Measurements from ENCODE around the gene NKX3-2.
"Not testable (repeated sequence)": the region's sequence is repeated elsewhere in the genome, so short reads cannot be mapped to it uniquely, and the experiment has no call there.

Gene NKX3-2

GRCh38 chr4:13543839-13544605 is at the start of gene NKX3-2:
TSS of gene NKX3-2 (minus strand) at chr4:13544508. CDS start at chr4:13544414, 94 bp downstream.
- peak; percentile 35 to 58 for DNase-seq

- no peak for DNase-seq
These were observed 47.9 kb upstream of the NKX3-2 start for GRCh38 chr4:13592220-13592619.

- DNase-seq = no peak
These were observed 46.5 kb upstream of the NKX3-2 start for GRCh38 chr4:13590766-13591165.

- no peak for DNase-seq
These were observed 44.6 kb upstream of the NKX3-2 start for GRCh38 chr4:13588954-13589353.

DNA sequence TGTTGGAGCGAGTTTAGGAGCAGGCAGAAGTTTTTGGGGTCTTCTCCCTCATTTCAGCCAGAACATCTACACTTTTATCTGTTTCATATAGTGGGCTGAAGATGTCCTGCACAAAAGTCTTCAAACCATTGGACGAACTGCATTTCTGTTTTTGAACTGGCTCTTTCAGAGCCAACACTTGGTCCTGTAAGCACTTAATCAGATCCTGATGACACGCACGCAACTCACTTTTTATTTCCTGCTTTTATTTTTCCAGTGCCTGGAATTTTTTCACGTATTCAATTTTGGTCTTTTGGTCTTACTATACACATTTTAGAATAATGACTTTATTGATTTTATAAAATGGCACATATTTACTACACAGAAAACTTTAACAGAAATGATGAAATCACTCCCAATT is 40.2 kb upstream of the NKX3-2 start:
- DNase-seq = no peak

DNA sequence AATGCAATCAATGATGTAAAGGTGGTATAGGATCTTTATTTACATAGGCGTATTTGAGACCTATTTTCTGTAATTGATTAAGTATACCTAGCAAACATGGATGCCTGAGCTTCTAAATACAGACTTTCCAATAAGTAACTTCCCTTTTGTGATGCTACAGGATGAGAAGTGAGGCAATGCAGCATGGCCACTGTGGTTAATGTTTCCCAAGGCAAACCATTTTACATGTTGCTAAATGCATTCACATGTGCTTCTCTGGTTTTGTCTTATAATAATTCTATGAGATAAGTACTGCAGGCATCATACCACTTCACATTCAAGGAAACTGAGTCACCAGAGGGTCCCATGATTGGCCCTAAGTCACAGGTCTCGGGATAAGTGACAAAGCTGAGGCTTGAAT is 35.7 kb upstream of the NKX3-2 start:
- DNase-seq = no peak

DNA sequence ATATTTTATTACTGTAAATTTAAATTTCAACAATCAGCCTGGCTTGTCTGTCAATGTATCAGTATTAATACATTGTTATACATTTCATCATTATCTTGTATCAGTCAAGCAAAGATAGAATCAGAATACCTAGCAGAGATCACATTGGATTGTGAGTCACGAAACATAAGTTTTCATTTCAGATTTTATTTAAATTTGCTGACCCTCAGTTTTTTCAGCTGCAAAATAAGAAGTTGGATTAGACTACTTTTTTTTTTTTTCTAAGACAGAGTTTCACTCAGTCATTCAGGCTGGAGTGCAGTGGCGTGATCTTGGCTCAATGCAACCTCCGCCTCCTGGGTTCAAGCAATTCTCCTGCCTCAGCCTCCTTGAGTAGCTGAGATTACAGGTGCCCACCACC is 33.4 kb upstream of the NKX3-2 start:
- no peak for DNase-seq

- DNase-seq = no peak
These were observed 26.6 kb upstream of the NKX3-2 start for GRCh38 chr4:13570916-13571315.

- DNase-seq = peak in 1 of 2 experiments; percentile 2
These were observed 22.8 kb upstream of the NKX3-2 start for GRCh38 chr4:13567125-13567524.

GRCh38 chr4:13562876-13563275 is 18.6 kb upstream of the NKX3-2 start:
- no peak for DNase-seq

GRCh38 chr4:13561673-13562072 is 17.4 kb upstream of the NKX3-2 start:
- DNase-seq = no peak

- DNase-seq = not testable (repeated sequence)
These were observed 15.8 kb upstream of the NKX3-2 start for GRCh38 chr4:13560111-13560510.

DNA sequence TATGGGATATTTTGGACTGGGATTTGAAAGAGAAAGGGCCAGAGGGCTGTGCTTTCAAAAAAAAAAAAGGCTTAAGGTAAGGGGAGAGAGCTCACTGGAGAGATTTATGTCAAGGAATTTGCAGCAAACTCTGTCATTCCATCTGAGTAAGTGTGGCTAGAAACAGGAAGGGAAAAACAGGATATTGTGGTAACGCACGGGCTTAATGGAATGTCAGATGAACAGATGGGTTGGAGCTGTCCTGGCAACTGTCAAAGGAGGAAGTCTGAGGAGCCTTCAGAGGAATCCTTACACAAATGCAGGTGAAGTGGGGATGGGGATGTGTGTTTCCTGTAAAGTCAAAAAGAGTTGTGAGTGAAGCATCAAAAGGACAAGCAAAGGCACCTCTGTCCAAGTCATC is 15.1 kb upstream of the NKX3-2 start:
- DNase-seq = no peak

DNA sequence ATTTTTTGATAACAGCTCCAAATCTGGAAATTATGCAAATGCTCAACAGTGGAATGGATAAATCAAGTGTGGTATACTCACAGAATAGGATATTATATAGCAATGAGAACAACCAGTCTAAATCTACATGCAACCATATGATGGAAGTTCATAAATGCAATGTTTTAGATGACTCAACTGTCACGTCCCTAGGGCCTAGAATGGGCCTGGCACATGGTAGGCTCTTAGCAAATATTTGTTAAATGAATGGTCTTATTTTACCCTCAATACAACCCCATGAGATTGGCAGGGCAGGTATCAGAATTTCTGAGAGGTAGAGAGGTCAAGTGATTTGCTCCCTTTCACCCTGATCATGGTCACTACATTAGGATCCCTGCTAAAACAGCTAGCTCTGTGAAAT is 14.6 kb upstream of the NKX3-2 start:
- DNase-seq = no peak

DNA sequence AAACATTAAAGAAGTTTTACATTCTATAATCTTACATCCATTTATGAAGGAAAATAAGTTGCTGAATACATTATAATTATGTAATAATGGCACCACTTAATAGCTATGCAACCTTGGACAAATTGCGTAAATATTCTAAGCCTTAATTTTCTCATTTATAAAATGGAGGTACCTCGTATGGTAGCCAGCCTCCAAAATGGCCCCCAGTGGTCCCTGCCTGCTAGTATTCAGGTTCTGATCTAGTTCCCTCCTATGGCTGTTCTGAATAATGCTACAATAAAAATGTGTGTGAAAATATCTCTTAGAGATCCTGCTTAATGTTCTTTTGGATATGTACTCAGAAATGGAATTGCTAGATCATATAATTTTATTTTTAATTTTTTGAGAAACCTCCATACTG is 11.0 kb upstream of the NKX3-2 start:
- no peak for DNase-seq

DNA sequence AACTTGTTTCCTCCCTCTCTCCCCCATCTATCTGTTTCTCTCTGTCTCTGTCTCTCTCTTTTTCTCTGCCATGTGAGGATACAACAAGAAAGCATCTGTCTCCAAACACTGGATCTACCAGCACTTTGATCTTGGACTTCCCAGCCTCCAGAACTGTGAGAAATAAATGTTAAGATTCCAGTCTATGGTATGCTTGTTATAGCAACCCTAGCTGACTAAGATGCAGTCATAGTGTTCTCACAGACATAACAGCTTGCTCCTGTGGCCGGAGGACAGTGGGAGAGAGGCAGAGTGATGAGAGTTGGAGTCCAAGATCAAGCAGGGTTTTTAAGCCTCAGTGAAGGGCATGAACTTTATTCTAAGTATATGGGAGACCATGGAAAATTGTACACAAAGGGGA is 8.8 kb upstream of the NKX3-2 start:
- no peak for DNase-seq

DNA sequence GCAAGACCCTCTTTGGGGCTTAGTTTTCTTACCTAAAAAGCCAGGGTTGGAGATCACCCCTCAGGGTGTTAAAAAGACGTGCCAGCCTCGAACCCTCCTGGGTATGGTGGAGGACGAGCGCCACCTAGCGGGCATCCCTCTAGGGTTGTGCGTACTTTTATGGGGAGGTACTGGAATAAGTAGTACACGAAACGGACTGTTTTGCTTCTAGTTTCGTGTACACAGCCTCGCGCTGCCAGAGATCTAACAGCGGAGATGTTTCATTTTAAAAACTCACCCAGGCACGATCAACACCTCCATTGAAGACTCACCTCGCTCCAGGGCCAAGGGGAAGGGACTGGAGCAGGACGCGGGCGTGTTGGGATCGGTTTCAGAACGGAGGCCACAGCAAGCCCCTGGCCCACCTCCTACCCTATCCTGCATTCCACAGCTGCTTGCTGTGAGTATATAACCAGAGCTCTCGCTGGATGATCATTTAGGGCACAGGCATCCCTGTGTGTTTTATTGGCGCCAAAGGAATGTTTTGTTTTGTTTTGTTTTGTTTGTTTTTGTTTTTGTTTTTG is 4.8 kb upstream of the NKX3-2 start:
- DNase-seq = peak; percentile 72 to 91

DNA sequence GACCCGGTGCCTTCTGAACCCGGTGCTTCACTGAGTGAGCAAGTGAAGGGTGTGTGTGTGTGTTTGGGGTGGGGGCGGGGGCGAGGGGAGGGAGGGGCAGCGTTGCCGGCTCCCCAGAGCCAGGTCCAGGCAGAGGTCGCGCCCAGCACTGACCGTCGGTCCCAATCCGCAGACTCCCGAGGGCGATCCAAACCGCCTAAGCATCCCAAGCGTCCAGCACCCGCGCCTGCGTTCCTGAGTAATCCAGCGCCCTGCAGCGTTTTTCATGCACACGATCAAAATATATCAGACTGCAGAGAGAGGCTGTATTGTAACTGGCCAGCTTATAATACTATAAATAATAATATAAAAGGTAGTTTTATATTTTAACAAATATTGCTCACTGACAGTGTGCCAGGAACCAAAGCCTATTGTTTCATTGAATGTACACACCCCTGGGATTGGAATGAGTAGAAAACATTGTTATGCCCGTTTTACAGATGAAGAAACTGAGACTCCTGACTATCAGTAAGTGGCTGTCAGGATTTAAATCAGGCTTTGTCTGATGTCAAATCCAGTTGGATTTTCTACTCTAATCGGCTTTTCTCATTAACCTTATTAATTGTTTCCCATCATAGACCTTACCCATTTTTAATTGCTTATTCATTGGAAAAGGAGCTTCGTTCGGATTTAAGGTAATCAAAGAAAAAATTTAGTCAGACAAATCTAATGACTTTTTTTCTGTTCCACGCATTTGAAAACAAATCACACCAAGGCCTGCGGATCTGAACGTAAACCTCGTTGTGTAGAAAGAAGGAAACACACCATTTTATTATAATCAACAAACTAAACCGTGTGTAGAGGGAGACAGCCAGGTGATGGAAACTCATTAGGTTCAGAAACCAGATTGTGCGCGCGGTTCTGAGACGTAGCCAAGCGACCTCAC is 4.0 kb upstream of the NKX3-2 start:
- DNase-seq = peak in 1 of 2 experiments; percentile 46

DNA sequence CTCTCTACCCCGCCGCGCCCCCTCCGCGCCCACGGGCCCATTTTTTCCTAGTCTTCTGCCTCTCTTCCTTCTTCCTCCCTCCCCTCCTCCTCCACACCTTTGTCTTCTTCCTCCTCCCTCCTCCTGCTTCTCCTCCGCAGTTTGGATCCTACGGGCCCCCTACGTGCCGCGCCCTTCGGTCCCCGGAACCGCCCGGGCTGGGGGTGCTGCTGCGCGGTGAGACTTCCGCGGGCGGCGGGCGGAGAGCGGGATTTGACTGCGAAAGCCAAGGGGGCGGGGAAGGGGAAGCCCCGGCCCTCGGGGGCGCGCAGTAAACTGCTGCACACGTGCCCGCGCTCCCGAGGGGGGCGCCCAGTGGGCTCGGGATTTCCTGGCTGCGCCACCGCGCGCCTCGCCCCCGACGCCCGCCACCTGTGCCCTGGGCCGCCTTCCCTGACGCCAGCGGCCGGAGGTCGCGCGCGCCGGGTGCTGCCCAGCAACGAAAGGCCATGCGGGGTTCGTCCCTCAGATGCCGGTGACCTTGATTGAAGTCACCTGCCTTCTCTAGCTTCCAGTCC is 3.3 kb upstream of the NKX3-2 start:
- peak; percentile 65 to 76 for DNase-seq

DNA sequence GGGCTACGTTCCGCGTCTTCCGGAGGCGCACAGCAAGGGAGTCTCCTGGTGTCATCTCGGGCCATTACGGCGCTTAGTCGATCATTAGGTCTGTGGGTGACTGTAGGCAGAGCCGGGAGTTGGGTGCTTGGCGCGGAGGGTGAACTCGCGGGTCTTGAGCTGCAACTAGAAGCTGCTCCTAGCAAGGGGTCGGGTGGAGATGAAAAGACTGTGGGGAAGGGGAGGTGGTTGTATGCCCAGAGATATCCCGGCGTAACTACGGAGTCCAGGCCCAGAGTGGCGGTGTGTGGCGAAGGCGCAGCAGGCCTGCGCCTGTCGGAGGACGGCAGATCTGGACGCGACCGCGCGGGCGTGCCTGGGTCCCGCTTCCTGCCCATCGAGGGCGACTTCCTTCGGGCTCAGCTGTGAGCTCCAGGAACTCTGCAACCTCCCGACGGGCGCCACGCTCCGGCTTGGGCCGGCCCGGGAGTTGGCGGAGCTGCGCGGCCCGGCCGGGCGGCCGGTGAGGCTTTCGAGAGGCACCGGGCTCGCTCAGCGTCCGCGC is 2.7 kb upstream of the NKX3-2 start:
- peak in 1 of 2 experiments; percentile 45 for DNase-seq

- no peak for DNase-seq
These were observed 2.0 kb upstream of the NKX3-2 start for GRCh38 chr4:13546142-13546940.

GRCh38 chr4:13545394-13545808 is 1.1 kb upstream of the NKX3-2 start:
- DNase-seq = no peak

Measured in NCI-H524 (cell line).